Measurements from ENCODE around the gene CRTAP.

DNA sequence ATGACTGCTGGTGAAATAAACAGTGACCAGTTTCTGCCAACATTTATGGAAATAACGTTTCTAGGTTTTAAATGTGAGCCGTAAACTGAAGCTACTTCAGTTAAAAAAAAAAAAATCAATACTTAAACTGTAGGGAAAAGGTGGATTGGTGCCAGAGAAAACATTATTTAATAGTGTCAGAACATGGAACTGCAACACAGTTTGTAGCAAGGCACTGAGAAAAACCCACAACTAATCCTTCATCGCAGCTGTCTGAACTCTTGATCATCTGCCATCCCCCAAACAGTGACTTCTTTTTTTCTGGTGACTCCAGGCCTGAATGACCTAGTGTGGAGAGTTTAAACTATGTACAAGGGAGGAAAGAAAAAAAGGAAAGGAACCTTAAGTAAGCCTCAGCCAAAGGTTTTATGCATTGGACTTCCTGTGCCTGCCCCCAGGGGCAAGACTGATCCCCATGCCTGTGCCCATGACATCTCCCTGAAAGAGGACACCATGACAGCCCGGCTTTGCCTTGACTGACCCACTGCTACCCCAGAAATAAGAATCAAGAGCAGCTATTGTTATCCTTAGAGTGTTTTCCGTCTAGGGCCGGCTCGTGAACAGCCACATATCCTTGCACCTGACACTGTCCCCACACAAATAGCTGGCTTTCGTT, 33.1 kb downstream of the CRTAP start:
- TF ChIP-seq, protein P1, sequence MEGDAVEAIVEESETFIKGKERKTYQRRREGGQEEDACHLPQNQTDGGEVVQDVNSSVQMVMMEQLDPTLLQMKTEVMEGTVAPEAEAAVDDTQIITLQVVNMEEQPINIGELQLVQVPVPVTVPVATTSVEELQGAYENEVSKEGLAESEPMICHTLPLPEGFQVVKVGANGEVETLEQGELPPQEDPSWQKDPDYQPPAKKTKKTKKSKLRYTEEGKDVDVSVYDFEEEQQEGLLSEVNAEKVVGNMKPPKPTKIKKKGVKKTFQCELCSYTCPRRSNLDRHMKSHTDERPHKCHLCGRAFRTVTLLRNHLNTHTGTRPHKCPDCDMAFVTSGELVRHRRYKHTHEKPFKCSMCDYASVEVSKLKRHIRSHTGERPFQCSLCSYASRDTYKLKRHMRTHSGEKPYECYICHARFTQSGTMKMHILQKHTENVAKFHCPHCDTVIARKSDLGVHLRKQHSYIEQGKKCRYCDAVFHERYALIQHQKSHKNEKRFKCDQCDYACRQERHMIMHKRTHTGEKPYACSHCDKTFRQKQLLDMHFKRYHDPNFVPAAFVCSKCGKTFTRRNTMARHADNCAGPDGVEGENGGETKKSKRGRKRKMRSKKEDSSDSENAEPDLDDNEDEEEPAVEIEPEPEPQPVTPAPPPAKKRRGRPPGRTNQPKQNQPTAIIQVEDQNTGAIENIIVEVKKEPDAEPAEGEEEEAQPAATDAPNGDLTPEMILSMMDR (IDR thresholded peaks at IDR 0.05) = no peak
- TF ChIP-seq POLR2AphosphoS5 (IDR thresholded peaks at IDR 0.05; ENCODE audit: low read depth, low read length) (no peak), TCF7L2 (IDR thresholded peaks at IDR 0.05; ENCODE audit: low read depth, low read length) (no peak), SIN3A (IDR thresholded peaks at IDR 0.05; ENCODE audit: borderline replicate concordance, insufficient read depth, low read depth, low read length) (no peak)
